Stimulated activated CD4-positive, alpha-beta T cell treated with anti-CD3 and anti-CD28 coated beads, TNF-alpha, amount 100 ng/mL, for 1 hour (primary cell): Measurements from ENCODE around the gene FAM240A.

Source experiments
- DNase-seq, 3 donors: peaks; one replicate each; pipeline ENCODE4 v3.0.0-alpha.2; 2020; ENCODE audit warnings: low read depth in 3 of 3, low spot score in 1 of 3

Gene FAM240A

DNA sequence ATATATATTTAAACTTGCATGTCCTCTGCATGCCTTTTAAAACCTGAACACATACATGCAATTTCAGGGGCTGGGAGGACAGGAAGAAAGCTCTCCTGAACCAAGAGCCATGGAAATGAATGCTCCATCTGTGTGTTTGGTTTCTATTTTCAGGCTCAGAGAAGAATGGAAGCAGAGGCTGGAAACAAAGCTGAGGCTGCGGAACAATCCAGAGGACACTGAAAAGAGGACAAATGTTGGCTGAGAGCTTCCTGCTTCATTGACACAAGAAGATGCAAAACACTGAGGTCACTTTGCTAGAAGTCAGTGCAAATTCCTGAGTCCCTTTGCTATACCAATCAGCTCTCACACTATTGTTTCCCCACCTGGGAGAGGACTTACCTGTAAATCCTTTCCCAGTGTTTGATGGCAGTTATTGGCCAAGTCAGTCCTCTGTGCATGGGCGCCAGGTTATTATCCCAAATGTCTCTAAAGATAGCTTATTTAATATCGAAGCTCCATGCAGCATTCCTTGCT is 12.7 kb downstream of the FAM240A start:
- DNase-seq: no peak

DNA sequence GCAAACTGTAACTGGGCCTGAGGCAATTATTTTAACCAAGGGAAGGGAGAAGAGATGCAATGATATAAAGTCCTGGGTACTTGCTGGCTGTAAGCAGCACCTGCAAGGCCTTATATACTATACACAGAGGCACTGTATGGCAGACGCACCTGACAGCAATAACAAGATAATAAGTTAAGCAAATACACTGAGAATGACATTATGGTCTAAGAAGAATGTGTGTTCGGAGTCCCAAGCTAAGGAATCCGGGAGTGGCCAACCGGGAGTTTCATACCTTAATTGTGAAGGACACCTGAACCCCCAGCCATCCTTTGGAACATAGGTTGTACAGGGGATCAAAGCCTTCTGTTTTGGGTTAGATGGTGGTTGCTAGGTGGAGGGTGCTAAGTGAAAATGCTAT is 13.7 kb downstream of the FAM240A start:
- DNase-seq: no peak

DNA sequence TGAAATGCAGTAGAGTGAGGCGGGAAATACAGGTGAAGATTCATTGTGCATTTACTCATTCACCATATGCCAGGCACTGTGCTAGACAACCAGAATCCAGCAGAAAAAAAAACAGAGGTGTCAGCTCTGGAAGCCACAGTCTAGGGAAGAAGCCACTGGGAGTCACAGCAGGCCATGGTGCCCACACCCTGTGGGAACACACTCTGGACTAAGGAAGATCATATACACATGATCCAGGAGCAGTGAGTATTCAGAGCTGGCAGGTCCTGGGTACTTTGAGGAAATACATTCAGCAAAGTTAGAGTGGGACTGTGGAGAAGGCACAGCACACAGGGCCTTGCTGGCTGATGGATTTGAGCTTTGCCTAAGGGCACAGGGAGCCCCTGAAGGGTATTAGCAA is 14.8 kb downstream of the FAM240A start:
- DNase-seq: no peak

DNA sequence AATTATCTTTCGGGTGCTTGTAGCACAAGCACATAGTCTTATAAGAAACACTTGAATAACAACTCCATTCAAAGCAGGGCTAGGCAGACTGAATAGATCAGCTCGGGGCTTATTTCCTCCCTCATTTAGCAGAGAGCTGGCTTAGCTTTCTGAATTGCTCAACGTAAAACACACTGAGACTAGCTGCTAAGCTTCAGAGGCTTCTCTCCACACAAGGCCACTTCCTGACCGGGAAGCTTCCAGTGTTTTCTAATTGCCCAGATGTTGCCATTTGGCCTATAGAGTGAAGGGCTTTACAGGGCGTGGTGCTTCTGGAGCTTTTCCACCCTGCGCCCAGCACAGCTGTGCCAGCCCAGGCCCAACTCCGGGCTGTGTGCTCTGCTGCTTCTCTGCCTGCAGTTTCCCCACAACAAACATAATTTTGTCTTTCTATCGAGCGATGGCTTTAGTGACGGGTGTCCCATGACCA is 16.6 kb downstream of the FAM240A start:
- no peak for DNase-seq

DNA sequence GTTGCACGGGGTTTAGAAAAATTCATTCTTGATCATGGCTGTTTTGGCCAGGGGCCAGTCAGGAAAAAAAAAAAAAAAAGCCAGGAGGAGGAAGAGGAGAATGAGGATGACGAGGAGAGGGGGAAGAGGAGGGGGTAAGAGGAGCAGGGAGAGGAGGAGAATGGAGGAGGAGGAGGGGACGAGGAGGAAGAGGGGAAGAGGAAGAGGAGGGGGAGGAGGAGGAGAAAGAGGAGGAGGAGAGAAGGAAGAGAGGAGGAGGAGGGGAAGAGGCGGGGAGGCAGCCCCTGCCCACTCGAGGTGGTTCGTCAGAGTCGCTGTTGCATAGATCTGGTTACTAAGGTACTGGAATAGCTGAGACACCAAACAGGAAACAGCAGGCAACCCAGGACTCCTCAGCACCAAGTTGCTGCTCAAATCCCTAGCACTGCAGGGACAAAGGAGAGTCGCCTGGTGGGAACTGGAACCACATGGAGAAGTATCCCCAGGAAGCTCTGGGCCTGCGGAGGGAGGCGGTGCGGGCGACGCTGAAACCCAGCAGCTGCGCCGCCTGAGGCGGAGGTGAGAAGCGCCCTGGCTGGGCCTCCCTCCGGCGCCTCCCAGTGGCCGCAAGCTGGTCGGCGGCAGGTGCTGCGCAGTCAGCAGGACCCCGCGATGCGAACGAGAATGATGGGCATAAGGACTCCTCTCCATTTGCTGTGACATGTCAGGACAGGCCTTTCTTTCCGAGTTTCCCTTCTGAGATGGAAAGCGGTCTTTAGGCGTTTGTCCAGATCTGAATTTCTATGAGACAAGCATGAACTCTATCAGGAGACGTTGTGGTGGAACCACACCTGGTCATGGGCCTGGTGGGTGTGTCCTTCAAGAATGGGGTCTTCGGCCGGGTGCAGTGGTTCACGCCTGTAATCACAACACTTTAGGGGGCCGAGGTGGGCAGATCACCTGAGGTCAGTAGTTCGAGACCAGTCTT is 17.5 kb downstream of the FAM240A start:
- DNase-seq: peak; percentile 43 to 65 (median 59)

DNA sequence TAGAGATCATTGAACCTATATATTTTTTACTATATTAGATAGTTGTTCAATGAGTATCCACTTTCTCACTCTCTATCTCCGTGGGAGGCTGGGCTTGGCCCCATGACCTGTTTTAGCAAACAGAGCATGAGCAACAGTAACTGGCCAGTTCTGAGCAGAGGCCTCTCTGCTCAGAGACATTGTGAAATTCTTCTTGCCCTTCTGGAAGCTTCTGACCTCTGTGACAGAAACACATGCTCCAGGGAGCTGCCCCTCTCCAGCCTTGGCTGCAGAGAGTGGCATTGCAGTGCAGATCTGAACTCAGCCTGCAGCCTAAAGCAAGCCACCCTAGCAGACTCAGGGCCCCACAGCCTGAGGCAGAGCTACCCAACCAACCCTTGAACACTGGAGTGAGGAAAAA is 20.5 kb downstream of the FAM240A start:
- DNase-seq: no peak

DNA sequence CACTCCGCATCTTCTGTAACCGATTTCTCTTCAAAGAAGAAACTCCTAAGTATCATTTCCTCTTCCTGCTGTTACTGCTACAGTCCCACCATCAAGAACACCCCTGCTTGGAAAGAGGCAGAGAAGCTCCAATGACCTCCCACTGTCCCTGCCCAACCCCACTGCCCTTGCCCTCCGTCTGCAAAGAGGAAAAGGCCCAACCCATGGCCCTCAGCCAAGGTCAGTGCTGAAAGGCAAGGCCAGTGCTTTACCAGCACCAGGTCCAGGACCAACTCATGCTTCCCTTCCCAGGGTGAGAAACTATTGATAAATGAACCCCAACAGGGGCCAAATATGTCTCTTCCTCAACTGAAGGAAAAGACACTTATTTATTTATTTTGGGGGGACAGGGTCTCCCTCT is 22.5 kb downstream of the FAM240A start:
- no peak for DNase-seq

DNA sequence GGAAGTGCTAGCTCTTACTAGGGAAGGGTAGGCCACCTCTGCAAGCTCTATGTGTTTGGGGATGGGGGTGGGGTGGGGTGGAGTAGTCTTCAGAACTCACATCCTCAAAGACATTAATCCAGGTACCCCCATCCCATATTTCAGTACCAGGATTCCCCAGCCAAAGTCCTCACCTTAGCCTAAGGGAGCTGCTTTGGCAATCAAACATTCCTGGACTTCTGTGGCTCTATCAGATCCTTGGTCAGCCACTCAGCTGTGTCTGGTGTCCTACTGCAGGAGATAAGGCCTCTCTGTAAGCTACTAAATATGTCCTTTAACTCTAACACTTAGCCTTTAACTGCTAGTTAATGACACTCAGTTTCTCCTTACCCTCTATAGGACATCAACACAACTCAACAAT is 26.9 kb downstream of the FAM240A start:
- no peak for DNase-seq

DNA sequence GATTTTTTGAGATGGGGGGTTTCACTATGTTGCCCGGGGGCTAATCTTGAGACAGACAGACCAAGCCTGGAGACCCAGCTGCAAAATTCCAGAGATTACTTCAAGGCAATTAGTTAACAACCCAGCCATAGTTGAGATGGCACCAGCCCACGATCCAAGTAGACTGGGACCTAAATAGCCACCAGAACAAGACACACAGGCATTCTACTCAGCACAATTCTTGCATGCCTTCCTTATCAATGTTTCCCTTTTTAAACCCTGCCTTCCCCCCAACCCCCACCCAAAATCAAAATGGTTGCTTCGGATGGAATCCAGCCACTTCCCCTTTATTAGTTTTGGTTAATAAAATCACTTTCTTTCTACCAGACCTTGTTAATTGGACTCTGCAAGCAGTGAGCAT is 28.6 kb downstream of the FAM240A start:
- DNase-seq: no peak

DNA sequence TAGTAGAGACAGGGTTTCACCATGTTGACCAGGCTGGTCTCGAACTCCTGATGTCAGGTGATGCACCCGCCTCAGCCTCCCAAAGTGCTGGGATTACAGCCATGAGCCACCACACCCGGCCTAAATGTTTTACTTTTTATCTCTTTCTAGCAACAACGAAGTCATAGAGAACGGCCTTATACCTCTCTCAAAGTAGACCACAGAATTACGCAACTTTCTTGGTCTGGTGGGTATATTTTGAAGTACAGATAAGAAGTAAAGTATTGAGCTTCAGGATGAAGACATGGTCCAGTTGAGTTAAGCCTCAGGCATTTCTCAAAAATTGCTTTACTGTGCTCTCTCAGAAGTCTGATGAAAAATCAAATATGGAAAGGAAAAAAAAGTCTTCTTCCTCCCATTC is 30.6 kb downstream of the FAM240A start:
- no peak for DNase-seq

DNA sequence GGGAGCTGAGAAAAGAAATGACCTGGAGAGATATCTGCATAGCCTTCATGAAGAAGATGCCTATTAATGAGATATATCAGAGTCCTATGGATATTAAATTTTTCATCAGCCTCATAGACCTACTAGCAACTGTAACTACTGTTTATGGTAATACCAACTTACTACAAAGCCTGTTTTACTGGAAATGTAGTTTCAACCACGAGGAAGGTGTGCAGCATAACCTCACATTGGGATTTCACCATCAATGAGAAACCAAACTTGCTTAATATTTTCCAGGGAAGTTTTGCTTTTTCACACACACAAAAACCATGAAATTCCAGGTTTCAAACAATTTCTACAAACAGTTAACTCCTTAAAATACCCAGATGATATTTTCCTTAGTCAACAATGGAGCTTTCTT is 31.4 kb downstream of the FAM240A start:
- no peak for DNase-seq

DNA sequence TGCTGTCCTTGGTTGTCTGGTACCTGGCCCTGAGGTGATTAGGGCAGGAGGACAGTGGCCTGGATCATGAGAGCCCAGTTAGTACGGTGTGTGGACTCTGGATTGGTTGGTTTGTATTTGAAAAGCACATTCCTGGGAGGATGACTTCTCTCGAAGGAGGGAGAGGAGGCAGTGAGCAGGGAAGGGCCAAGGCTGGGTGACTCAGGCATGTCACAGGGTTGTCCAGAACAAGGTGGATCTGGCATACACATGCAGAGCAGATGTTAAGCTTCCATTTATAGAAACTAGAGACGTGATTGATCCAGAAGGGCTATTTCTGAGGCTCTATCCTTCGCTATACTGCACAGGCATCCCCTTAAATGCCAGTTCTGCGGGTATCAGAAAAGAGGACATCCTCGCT is 34.4 kb downstream of the FAM240A start:
- DNase-seq: no peak

DNA sequence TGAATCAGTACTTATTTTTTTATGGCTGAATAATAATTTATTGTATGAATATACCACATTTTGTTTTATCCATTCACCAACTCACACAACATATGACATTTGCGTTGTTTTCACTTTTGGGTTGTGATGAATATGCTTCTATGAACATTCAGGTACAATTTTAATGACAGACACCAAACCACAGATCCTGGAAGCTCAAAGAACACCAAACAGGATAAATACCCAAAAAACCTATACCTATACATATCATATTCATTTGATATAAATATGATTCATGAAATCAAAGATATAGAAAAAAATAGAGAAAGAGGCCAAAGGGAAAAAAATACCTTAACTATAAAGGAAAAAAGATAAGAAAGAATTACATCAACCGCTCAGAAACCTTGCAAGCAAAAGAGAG is 35.8 kb downstream of the FAM240A start:
- DNase-seq: no peak

DNA sequence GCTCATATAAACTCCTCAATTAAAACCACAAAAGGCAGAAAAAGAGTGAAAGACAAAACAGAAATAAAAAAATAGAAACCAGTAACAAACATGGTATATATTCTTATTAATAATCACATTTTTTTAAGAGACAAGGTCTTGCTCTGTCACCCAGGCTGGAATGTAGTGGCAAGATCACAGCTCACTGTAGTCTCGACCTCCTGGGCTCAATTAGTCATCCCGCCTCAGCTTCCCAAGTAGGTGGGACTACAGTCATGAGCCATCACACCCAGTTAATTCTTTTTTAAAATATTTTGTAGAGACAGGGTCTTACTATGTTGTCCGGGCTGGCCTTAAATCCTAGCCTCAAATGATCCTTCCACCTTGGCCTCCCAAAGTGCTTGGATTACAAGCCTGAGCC is 37.1 kb downstream of the FAM240A start:
- DNase-seq: no peak

DNA sequence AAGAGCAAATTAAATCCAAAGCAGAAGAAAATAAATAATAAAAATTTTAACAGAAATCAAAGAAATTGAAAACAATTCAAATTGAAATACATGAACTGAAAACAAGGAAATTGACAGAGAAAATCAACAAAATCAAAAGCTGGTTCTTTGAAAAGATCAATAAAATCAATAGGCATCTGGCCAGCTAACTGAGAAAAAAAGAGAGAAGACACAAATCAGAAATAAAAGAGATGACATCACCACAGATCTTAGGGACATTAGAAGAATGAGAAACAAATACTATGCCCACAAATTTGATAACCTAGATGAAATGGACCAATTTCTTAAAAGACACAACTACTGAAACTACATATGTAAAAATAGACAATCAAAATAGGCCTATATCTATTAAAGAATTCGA is 38.8 kb downstream of the FAM240A start:
- no peak for DNase-seq

DNA sequence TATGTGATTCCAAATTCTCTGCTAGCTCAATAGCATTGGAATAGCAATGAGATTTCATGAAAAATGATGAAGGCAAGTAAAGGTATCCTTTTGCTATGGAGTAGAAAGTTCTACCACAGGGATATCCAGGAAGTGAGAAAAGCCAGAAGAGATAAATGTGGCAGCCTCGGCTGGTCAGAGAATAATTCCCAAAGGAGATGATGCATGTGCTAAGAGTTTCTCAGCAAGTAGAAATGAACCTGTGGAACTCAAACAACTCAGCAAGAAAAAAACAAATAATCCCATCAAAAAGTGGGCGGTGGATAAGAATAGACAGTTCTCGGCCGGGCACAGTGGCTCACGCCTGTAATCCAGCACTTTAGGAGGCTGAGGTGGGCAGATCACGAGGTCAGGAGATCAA is 42.9 kb downstream of the FAM240A start:
- no peak for DNase-seq

DNA sequence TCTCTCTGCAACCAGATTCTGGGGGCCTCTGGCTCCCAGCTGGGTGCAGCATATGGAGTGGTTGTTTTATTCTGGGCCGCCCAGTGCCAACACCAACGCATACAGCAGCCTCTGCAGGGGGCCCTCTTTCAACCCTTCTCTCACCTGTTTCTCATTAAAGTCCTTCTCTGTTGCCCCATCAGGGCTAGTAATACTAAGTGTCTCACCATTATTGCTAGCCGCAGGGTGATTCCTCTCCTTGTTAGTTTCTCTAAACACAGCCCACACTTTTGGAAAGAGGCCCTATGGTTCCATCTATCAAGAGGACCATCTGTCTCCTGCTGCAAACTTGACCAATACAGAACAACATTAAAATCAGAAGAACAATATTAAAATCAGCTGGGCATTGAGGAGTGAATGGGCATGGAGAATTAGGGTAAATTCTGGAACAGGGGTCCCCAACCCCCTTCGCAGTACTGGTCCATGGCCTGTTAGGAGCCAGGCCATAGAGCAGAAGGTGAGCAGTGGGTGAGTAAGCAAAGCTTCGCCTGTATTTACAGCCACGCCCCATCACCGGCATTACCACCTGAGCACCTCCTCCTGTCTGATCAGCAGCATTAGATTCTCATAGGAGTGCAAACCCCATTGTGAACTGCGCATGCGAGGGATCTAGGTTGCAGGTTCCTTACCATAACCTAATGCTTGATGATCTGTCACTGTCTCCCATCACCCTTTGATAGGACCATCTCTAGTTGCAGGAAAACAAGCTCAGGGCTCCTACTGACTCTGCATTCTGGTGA is 44.6 kb downstream of the FAM240A start:
- no peak for DNase-seq

DNA sequence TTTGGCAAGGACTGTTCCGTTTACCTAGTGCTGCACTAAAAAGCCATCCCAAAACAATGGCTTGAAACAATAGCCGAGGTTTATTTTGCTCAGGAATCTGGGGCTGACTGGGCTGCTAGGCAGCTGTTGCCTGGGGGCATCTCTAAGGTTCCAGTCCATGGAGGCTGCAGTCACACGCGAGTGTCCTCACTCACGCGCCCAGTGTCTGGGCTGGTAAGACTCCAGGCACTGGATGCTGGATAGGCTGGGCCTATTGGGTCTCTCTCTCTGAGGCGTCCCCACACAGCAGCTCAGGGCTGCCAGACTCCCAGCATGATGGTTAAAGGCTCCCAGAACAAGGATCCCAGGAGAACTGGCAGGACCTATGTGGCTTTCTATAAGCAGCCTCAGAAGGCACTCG is 47.0 kb downstream of the FAM240A start:
- DNase-seq: no peak

DNA sequence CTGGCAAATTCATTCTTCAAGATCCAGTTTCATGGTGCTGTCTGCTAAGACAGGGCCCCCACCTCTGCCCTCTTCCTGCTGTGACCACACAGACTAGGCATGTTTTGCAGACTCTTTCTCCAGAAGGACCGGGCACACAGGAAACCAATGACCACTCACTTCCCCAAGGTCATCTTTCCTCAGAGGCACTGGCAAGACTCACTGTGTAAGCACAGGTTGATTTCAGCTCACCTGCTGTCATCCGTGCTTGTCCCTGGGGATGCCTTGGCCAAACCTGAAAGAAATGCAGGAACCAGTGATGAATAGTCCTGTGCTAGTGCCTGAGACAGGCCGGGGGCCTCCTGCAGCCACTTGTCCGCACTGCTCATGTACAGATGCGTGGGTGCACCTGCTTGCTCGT is 47.7 kb downstream of the FAM240A start:
- DNase-seq: no peak

DNA sequence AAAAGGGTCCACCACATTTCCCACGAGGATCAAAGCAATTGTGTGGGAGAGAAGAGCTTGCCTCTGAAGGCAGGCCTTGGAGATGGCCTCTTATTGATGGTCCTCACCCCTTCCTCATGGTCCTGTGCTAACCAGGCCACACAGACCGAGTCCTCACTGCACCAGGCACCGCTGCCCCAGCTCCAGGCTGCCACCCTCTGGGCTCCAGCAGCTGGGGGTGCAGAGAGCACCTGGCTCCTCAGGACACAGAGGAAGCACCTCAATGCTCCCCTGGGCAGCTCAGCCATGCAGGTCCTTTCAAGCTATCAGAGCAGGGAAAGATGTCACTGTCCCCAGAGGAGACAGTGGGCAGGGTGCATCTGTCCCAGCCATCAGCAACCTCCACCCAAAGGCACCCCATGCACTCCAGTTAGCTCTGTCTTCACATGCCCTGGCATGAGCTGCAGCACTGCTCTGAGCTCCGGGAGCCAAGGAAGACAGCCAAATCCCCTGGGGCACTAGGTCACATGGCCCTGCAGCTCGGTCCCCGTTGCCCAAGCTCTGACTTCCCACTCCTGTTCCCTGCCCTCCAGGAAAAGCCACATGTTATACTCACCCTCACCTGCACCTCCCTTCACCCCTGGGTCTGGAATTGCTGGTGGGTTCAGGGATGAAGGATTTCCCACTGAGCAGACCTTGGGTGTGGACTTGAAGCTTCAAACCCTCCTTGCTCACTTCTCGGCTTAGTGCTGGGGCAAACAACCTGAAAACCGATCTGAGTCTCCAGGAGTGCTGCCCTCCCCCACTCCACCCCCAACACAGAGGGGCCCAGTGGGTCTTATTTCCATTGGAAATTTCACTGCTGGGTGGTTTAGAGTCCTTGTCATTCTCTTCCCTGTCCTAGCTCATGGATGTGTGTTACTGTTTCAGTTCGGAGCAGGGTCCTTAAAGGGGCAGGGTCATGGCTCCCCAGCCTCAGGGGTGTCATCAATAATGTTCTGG is 48.5 kb downstream of the FAM240A start:
- DNase-seq: no peak
